SK-N-MC (cell line): ENCODE measurements around the gene RNU7-1.

Source experiments
- EZH2 ChIP-seq: fragments of 200-600 bp; sonication (generic); IDR thresholded peaks from one replicate; pipeline ENCODE4 v1.6.1; 2017; ENCODE audit warnings: antibody characterized with exemption
- FOXP2 ChIP-seq: optimal IDR thresholded peaks from 2 replicates; pipeline ENCODE3; 2011; ENCODE audit warnings: mild to moderate bottlenecking, moderate library complexity; ENCODE audit not compliant: insufficient read depth; ENCODE audit errors: extremely low read length, control extremely low read depth
- POLR2AphosphoS5 ChIP-seq: IDR thresholded peaks from 2 replicates; pipeline ENCODE4 v1.6.1; 2012; ENCODE audit warnings: mild to moderate bottlenecking, low read depth, low read length, borderline replicate concordance

DNA sequence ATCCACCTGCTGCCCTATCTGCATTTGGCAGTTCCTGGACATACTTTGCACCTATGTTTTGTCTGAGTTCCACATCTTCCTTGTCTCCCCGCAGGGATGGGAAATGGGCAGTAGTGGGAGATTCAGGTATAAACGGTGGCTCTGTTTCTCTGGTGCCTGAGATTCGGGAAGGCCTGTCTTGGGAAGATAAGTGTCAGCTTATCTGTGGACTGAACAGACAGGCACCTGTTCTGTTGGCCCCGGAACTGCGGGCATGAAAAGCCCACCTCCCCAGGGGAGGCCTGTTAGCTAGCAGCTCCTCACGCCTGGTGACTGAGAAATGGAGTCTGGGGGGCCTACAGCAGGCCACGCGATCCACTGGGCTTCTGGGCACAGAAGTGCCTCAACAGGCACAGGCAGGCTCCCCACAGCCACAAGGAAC lies 21.0 kb downstream of the RNU7-1 start:
- no peak for TF ChIP-seq POLR2AphosphoS5
- no peak for TF ChIP-seq EZH2
- no peak for TF ChIP-seq FOXP2
